H1 (cell line): ENCODE results near the gene ZBTB20. TPM values are rescaled to one million over a fixed set of nuclear protein-coding genes. Genes with fewer than 3 reads are reported as not detected.

Source experiments
- BRCA1 ChIP-seq: IDR thresholded peaks from 2 replicates; pipeline ENCODE4 v1.6.1; 2012; ENCODE audit warnings: low read depth, low read length, improper control_type of control experiment
- CREB1 ChIP-seq: IDR thresholded peaks from 2 replicates; pipeline ENCODE4 v1.6.1; 2012; ENCODE audit warnings: inconsistent platforms
- JUN ChIP-seq: IDR thresholded peaks from 2 replicates; pipeline ENCODE4 v1.6.1; 2011; ENCODE audit warnings: low read depth, mild to moderate bottlenecking, improper control_type of control experiment, low read length
- PHF8 ChIP-seq: fragments of 200-600 bp; sonication (generic); conservative IDR thresholded peaks from 2 replicates; pipeline ENCODE4 v1.7.1; 2012; ENCODE audit warnings: low read depth, mild to moderate bottlenecking, inconsistent platforms, low read length, moderate library complexity
- RBBP5 ChIP-seq: IDR thresholded peaks from 2 replicates; pipeline ENCODE4 v1.7.1; 2012; ENCODE audit warnings: low read depth, mild to moderate bottlenecking, inconsistent platforms, low read length, moderate library complexity, borderline replicate concordance
- polyA plus RNA-seq, 7 experiments: library from polyadenylated mRNA; depleted of rRNA in 3 of 7; stranded (reverse) in 5 of 7; unstranded in 2 of 7; fragments of >200 nt in 5 of 7; fragments of 200-250 nt in 2 of 7; gene quantifications; 1 replicate in 5 of 7; 2 replicates in 1 of 7; 4 replicates in 1 of 7; pipeline versions ENCODE4 v1.2.1 to v1.2.3, GENCODE V29; 2011 to 2013; ENCODE audit warnings: missing spikeins in 2 of 7, mixed read lengths in 2 of 7
- total RNA-seq: library from RNA; stranded (reverse); fragmentation: NEBNext Ultra II Directional; extraction: Animal tissue kit (Norgen Biotek cat#: 25700); gene quantifications from 2 replicates; pipeline ENCODE4 v1.2.1, GENCODE V29; 2021

ZBTB20 gene
- total and polyA plus RNA-seq, 2 of the 8 experiments (the other 6 are each of a cell fraction or from before 2014, with no cell fraction given), result 0.35 to 1.3 TPM

- TF ChIP-seq JUN, result no peak
- no peak for TF ChIP-seq CREB1
- TF ChIP-seq PHF8, result no peak
- TF ChIP-seq RBBP5, result no peak
- TF ChIP-seq BRCA1, result no peak
Observed at GRCh38 chr3:114668099-114668498, 479.0 kb downstream of the ZBTB20 start (continued).
